Stimulated activated CD8-positive, alpha-beta memory T cell treated with anti-CD3 and anti-CD28 coated beads, Interleukin-7, amount 100 ng/mL, for 48 hours (primary cell): Measurements from ENCODE around the gene IL17RE.
"Not testable (repeated sequence)": the region's sequence is repeated elsewhere in the genome, so short reads cannot be mapped to it uniquely, and the experiment has no call there.

Experiments
- DNase-seq, 2 donors: peaks; one replicate each; pipeline ENCODE4 v3.0.0-alpha.2; 2020; ENCODE audit warnings: low read depth in 1 of 2; ENCODE audit errors: extremely low read depth in 1 of 2

IL17RE gene

GRCh38 chr3:9932843-9933560 is 30.4 kb downstream of the IL17RE start:
- DNase-seq = peak; percentile 82 to 86

DNA sequence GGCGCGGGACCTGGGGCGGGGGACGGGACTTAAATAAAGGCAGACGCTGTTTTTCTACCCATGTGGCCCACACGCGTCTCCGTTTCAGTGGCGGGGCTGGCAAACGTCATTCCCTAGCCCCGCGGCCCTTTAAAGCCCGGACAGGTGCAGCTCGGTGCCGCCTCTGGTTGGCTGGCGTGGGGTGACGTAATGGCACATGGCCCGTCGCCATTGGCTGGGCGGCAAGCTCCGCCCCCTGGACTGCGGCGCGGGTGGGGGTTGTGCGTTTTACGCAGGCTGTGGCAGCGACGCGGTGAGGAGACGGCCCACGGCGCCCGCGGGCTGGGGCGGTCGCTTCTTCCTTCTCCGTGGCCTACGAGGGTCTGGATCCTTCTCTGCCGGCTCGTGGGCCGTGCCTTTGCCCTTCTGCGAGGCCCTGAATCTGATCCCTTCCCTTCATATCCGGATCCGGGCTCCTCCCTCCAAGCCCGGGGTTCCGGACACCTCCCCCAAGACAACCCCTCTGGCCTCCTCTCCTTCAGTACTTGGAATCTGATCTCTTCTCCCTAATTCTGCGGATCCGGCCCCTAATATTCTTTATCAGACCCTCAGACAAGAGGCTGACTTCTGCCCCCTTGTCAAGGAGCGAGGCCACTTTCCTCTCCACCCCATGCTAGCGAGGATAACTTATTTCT is 31.1 kb downstream of the IL17RE start, which contains the start of gene CRELD1:
Gene CRELD1, plus strand, starts transcription at position 274 of the 674 bp plus-strand sequence. CDS start 605 bp downstream, outside the sequence.
- DNase-seq = peak; percentile 92 to 95

DNA sequence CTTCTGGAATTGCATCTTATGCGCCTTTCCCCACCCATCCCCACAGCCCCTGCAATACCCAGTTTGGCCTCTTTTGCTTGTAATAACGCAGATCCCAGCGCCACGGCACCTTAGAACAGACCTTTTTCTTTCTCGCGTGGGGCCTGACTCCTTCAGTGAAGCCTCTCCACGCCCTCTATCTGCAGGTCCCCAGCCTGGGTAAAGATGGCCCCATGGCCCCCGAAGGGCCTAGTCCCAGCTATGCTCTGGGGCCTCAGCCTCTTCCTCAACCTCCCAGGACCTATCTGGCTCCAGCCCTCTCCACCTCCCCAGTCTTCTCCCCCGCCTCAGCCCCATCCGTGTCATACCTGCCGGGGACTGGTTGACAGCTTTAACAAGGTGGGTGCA is 31.6 kb downstream of the IL17RE start:
- DNase-seq = no peak

DNA sequence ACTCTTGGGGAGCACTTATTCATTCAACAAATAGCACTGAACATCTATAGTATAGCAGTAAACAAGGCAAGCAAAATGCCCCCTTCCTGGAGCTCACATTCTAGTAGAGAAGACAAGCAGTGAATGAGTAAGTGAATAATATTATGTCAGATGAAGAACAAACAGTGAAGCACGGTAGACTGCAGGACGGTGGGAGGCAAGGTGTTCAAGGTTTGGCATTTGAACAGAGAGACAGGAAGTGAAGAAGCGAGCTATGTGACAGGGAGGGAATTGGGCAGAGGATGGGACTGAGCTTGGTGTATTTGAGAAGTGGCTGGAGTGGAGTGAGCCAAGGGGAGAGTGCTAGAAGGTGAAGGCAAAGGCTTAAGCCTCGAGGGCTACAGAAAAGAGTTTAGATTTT is 32.3 kb downstream of the IL17RE start:
- no peak for DNase-seq

GRCh38 chr3:9935966-9936510 is 33.4 kb downstream of the IL17RE start:
- DNase-seq = no peak

DNA sequence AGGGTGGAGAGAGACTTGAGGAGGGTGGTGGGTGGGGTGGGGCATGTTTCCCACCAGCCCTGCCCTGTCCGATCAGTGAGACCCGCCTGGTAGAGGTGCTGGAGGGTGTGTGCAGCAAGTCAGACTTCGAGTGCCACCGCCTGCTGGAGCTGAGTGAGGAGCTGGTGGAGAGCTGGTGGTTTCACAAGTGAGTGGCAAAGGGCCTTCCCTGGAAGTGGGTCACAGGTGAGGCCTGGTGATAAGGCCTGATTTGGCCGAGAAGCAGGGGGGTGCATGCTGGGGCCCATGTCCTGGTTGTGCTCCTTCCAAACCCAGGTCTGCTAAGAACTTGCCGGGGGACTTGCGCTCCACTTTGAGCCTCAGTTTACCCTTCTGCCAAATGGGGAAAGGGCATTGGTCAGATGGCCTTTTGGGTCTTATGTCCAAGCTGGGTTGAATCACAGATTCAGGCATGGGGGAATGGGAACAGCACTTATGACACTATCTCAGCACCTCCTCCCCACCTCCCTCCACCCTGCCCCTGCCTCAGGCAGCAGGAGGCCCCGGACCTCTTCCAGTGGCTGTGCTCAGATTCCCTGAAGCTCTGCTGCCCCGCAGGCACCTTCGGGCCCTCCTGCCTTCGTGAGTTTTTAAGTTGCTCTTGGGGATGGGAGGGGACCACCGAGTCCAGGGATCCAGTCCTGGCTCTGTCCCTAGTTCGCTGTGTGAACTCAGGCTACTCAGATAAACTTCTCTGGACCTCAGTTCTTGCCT is 35.0 kb downstream of the IL17RE start:
- DNase-seq = no peak

GRCh38 chr3:9938966-9939365 is 36.3 kb downstream of the IL17RE start:
- no peak for DNase-seq

DNA sequence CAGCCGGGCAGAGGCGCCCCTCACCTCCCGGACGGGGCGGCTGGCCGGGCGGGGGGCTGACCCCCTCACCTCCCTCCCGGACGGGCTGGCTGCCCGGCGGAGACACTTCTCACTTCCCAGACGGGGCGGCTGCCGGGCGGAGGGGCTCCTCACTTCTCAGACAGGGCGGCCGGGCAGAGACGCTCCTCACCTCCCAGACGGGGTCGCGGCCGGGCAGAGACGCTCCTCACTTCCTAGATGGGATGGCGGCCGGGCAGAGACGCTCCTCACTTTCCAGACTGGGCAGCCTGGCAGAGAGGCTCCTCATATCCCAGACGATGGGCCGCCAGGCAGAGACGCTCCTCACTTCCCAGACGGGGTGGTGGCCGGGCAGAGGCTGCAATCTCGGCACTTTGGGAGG is 37.3 kb downstream of the IL17RE start:
- DNase-seq = not testable (repeated sequence)

DNA sequence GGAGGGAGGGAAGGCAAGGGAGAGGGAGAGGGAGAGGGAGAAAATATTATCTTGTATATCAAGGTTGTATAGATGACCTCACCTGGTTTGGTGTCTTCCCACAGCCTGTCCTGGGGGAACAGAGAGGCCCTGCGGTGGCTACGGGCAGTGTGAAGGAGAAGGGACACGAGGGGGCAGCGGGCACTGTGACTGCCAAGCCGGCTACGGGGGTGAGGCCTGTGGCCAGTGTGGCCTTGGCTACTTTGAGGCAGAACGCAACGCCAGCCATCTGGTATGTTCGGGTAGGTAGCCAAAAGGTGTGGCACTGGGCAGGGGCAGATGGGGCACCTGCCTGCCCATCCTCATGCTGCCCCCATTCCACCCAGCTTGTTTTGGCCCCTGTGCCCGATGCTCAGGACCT is 38.1 kb downstream of the IL17RE start:
- no peak for DNase-seq

DNA sequence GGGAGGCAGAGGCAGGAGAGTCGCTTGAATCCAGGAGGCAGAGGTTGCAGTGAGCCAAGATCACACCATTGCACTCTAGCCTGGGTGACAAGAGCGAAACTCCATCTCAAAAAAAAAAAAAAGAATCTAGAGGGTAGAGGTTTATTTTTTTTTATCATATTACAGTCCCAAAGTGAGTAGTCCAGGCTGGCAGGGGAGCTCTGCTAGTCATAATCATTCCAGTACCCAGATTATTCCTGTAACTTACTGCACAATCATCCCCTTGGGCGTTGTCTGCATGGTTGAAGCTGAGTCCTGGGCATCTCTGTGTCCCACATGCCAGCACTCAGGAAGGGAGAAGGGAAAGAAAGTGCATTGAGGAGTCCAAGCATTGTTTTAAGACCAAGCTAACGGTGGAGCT is 39.5 kb downstream of the IL17RE start:
- no peak for DNase-seq

DNA sequence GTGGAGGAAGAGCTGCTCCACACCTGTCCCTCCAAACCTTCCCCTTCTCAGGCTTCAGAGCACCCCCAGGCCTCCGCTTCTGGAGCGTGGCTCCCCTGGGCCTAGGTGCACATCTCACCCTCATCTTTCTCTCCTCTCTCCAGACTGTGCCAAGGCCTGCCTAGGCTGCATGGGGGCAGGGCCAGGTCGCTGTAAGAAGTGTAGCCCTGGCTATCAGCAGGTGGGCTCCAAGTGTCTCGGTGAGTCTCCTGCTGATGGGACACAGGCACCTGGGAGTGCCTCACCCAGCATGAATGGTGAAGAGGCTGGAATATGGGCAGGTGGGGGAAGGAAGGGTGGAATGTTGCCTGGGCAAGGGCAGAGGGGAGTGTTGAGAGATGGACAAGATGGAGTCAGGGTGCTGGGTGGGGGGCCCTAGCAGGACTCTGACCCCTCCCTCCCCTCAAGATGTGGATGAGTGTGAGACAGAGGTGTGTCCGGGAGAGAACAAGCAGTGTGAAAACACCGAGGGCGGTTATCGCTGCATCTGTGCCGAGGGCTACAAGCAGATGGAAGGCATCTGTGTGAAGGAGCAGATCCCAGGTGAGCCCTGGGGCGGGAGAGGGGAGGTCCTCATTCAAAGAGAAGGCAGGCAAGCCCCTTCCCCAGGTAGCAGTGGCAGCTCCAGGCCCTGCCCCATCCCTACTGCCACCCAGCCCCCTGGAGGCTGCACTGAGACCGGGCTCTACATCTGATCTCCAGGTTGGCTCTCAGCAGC is 40.5 kb downstream of the IL17RE start:
- no peak for DNase-seq

- DNase-seq = no peak
Observed at GRCh38 chr3:9944271-9944670, 41.6 kb downstream of the IL17RE start.

DNA sequence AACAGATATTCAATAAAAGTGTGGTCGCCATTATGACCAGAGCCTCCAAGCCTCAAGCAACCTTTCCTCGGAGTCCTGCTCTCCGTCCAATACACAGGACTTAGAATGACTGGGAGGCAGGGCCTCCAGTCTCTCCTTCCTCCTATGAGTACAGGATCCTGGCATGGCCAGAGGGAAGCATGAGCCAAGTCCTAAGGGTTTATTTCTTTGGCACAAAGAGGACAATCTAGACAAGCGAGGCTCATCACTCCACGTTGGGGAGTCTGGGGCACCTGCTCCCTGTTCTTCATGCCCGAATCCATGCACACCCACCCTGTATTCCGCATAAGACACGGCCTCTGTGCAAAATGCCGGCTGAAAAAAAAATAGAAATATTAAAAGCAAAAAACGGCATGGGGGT is 42.7 kb downstream of the IL17RE start:
- no peak for DNase-seq

- DNase-seq = peak; percentile 66 to 76
Observed at GRCh38 chr3:9946112-9947024, 43.7 kb downstream of the IL17RE start.

DNA sequence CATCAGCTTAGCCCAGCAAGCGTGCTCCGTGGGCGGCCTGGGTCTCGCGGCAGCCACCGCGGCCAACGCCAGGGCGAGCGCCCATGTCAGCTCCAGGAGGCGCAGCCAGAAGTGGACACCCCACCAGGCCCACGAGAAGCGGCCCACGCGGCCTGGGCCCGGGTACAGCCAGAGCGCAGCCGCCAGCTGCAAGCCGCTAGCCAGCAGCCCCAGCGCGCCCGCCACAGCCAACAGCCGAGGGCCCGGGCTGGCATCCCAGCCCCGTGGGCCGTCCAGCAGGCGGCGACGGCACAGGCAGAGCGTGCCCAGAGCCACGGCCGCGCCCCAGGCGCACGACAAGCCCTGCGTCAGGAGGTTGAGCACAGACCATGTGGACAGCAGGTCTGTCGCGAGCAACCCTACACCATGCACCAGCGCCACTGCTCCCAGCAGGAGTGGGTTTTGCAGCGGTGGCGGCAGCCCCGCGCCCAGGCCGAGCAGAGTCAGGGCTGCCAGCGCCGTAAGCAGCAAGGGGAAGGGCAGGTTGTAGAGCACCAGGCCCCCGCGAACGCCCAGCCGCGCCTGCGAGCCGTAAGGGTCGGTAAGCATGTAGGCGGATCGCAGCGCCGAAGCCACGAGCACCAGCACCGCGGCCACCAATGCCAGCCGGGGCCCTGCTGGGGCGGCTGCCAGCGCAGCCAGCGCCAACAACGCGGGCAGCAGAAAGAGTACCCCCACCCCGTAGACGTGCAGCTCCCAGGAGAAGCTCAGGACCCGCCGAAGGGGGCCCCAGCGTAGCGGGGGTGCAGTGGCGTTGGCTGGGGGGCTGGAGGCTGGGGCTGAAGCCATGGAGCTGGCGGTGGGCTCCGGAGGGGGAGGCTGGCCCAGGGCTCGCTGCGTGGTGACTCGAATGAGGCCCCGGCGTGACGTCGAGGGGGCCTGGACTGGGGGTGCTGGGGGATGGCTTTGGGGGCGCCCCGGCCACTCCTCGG is 44.7 kb downstream of the IL17RE start:
- no peak for DNase-seq

GRCh38 chr3:9948586-9948985 is 45.9 kb downstream of the IL17RE start:
- no peak for DNase-seq

GRCh38 chr3:9949115-9949514 is 46.5 kb downstream of the IL17RE start:
- DNase-seq = no peak

- no peak for DNase-seq
Observed at GRCh38 chr3:9949626-9950025, 47.0 kb downstream of the IL17RE start.

DNA sequence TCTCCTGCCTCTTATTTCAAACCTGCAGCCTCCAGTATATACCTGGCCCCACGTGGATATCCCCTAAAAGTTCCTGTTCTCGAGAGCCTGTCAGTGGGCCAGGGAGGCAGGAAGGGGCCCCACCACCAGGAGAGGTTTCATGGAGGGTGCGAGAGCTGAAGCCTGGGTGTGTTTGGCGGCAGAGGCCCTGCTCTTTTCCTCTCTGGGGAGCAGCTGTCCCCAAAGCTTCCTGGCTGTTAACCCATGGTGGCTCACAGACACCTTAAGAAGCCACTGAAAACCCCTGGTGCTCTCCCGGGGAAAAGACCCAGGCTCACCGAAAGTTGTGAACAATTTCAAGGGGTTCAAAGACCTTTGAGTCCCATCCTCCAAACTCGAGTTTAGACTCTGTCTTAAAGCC is 48.5 kb downstream of the IL17RE start:
- no peak for DNase-seq
